Stimulated activated CD4-positive, alpha-beta T cell treated with anti-CD3 and anti-CD28 coated beads, TNF-alpha, amount 100 ng/mL, for 1 hour (primary cell): ENCODE data around the gene CACNA1E.

Experiments used
- DNase-seq, 3 donors: peaks; one replicate each; pipeline ENCODE4 v3.0.0-alpha.2; 2020; ENCODE audit warnings: low read depth in 3 of 3, low spot score in 1 of 3

CACNA1E gene

GRCh38 chr1:181676269-181676668 lies 193.0 kb downstream of the CACNA1E start:
- DNase-seq = no peak

GRCh38 chr1:181680332-181680731 lies 197.0 kb downstream of the CACNA1E start:
- no peak for DNase-seq

GRCh38 chr1:181680871-181681270 lies 197.6 kb downstream of the CACNA1E start:
- no peak for DNase-seq

GRCh38 chr1:181685211-181685610 lies 201.9 kb downstream of the CACNA1E start:
- no peak for DNase-seq

- DNase-seq = no peak
Observed at GRCh38 chr1:181701891-181702290, 218.6 kb downstream of the CACNA1E start.

- no peak for DNase-seq
Observed at GRCh38 chr1:181704546-181704945, 221.2 kb downstream of the CACNA1E start.

- no peak for DNase-seq
Observed at GRCh38 chr1:181711820-181712219, 228.5 kb downstream of the CACNA1E start.

GRCh38 chr1:181712711-181713110 lies 229.4 kb downstream of the CACNA1E start:
- DNase-seq = no peak

- no peak for DNase-seq
Observed at GRCh38 chr1:181714428-181714827, 231.1 kb downstream of the CACNA1E start.

GRCh38 chr1:181718034-181718433 lies 234.7 kb downstream of the CACNA1E start:
- DNase-seq = no peak

- no peak for DNase-seq
Observed at GRCh38 chr1:181726320-181727012, 243.1 kb downstream of the CACNA1E start.

- DNase-seq = no peak
Observed at GRCh38 chr1:181730606-181731005, 247.3 kb downstream of the CACNA1E start.

- DNase-seq = no peak
Observed at GRCh38 chr1:181732218-181732990, 249.1 kb downstream of the CACNA1E start.

- DNase-seq = no peak
Observed at GRCh38 chr1:181733486-181733885, 250.2 kb downstream of the CACNA1E start.

GRCh38 chr1:181737056-181737455 lies 253.7 kb downstream of the CACNA1E start:
- no peak for DNase-seq

- DNase-seq = no peak
Observed at GRCh38 chr1:181739214-181739613, 255.9 kb downstream of the CACNA1E start.

- no peak for DNase-seq
Observed at GRCh38 chr1:181742426-181742825, 259.1 kb downstream of the CACNA1E start.

GRCh38 chr1:181743878-181744312 lies 260.6 kb downstream of the CACNA1E start:
- no peak for DNase-seq

- no peak for DNase-seq
Observed at GRCh38 chr1:181746224-181746623, 262.9 kb downstream of the CACNA1E start.

- no peak for DNase-seq
Observed at GRCh38 chr1:181748013-181748412, 264.7 kb downstream of the CACNA1E start.

- no peak for DNase-seq
Observed at GRCh38 chr1:181754103-181754502, 270.8 kb downstream of the CACNA1E start.

- DNase-seq = no peak
Observed at GRCh38 chr1:181759481-181759880, 276.2 kb downstream of the CACNA1E start.

GRCh38 chr1:181763736-181764135 lies 280.4 kb downstream of the CACNA1E start:
- no peak for DNase-seq
